HG03045 (cell line): ENCODE measurements around the gene PDSS1.

Experiments
- ATAC-seq: cut with Tn5 transposase; IDR thresholded peaks from one replicate; pipeline ENCODE4 v1.9.1; 2021; ENCODE audit warnings: mild to moderate bottlenecking, moderate library complexity; ENCODE audit not compliant: unreplicated experiment

The PDSS1 gene

GRCh38 chr10:26792758-26793495, 95.4 kb downstream of the PDSS1 start:
- no peak for ATAC-seq
